ENCODE data around the gene ZNF121.
"Not testable (repeated sequence)": the region's sequence is repeated elsewhere in the genome, so short reads cannot be mapped to it uniquely, and the experiment has no call there.

The ZNF121 gene

GRCh38 chr19:9570255-9570654 lies 14.0 kb downstream of the ZNF121 start:
- CTCF ChIA-PET: no interaction called here
- POLR2A ChIA-PET: no interaction called here
- no peak for DNase-seq (ENCODE audit: extremely low spot score)
- TF ChIP-seq PKNOX1 (IDR thresholded peaks at IDR 0.05) (no peak), CTBP1 (IDR thresholded peaks at IDR 0.05; ENCODE audit: borderline replicate concordance) (no peak), L3MBTL2 (conservative IDR thresholded peaks at IDR 0.05) (no peak), FOXM1 (IDR thresholded peaks at IDR 0.05; ENCODE audit: borderline replicate concordance) (no peak), SP1 (IDR thresholded peaks at IDR 0.05) (no peak), LEF1 (IDR thresholded peaks at IDR 0.05; ENCODE audit: borderline replicate concordance) (no peak)

GRCh38 chr19:9566729-9567128 lies 17.6 kb downstream of the ZNF121 start:
- TF ChIP-seq FOXM1 (IDR thresholded peaks at IDR 0.05; ENCODE audit: borderline replicate concordance) (no peak), ARNT (IDR thresholded peaks at IDR 0.05) (no peak), ELF4 (IDR thresholded peaks at IDR 0.05) (no peak), BHLHE40 (IDR thresholded peaks at IDR 0.05; ENCODE audit: borderline replicate concordance) (no peak), SUZ12 (IDR thresholded peaks at IDR 0.05) (no peak), FOXK2 (IDR thresholded peaks at IDR 0.05) (no peak), TARDBP (IDR thresholded peaks at IDR 0.05) (no peak), CTBP1 (IDR thresholded peaks at IDR 0.05; ENCODE audit: borderline replicate concordance) (no peak), PKNOX1 (IDR thresholded peaks at IDR 0.05) (no peak), SP1 (IDR thresholded peaks at IDR 0.05) (no peak)
- DNase-seq (ENCODE audit: extremely low spot score): peak; percentile 6
- ChIA-PET CTCF (no interaction called here), POLR2A (no interaction called here)

- DNase-seq (ENCODE audit: extremely low spot score): no peak
- ChIA-PET CTCF (no interaction called here), POLR2A (no interaction called here)
- TF ChIP-seq FOXM1 (IDR thresholded peaks at IDR 0.05; ENCODE audit: borderline replicate concordance) (no peak), NFRKB (IDR thresholded peaks at IDR 0.05) (no peak), TARDBP (IDR thresholded peaks at IDR 0.05) (no peak), L3MBTL2 (conservative IDR thresholded peaks at IDR 0.05) (no peak), ARNT (IDR thresholded peaks at IDR 0.05) (no peak), ELF4 (IDR thresholded peaks at IDR 0.05) (no peak), FOXA1 (IDR thresholded peaks at IDR 0.05) (no peak), SP1 (IDR thresholded peaks at IDR 0.05) (no peak), ZNF384 (IDR thresholded peaks at IDR 0.05) (no peak), LEF1 (IDR thresholded peaks at IDR 0.05; ENCODE audit: borderline replicate concordance) (no peak), BHLHE40 (IDR thresholded peaks at IDR 0.05; ENCODE audit: borderline replicate concordance) (no peak), FOXK2 (IDR thresholded peaks at IDR 0.05) (no peak), HDGF (IDR thresholded peaks at IDR 0.05; ENCODE audit: borderline replicate concordance) (no peak), CTBP1 (IDR thresholded peaks at IDR 0.05; ENCODE audit: borderline replicate concordance) (no peak), PKNOX1 (IDR thresholded peaks at IDR 0.05) (no peak), SUZ12 (IDR thresholded peaks at IDR 0.05) (no peak)
These were observed 18.2 kb downstream of the ZNF121 start for GRCh38 chr19:9565900-9566705.

GRCh38 chr19:9552536-9553274 lies 31.6 kb downstream of the ZNF121 start:
- TF ChIP-seq BHLHE40 (IDR thresholded peaks at IDR 0.05; ENCODE audit: borderline replicate concordance) (no peak), CTBP1 (IDR thresholded peaks at IDR 0.05; ENCODE audit: borderline replicate concordance) (no peak), SUZ12 (IDR thresholded peaks at IDR 0.05) (no peak), LEF1 (IDR thresholded peaks at IDR 0.05; ENCODE audit: borderline replicate concordance) (no peak), TARDBP (IDR thresholded peaks at IDR 0.05) (no peak), ZNF384 (IDR thresholded peaks at IDR 0.05) (no peak), PKNOX1 (IDR thresholded peaks at IDR 0.05) (no peak), SP1 (IDR thresholded peaks at IDR 0.05) (no peak), ELF4 (IDR thresholded peaks at IDR 0.05) (no peak), L3MBTL2 (conservative IDR thresholded peaks at IDR 0.05) (no peak), HDGF (IDR thresholded peaks at IDR 0.05; ENCODE audit: borderline replicate concordance) (no peak), FOXM1 (IDR thresholded peaks at IDR 0.05; ENCODE audit: borderline replicate concordance) (no peak), FOXK2 (IDR thresholded peaks at IDR 0.05) (no peak), ARNT (IDR thresholded peaks at IDR 0.05) (no peak), NFRKB (IDR thresholded peaks at IDR 0.05) (no peak), FOXA1 (IDR thresholded peaks at IDR 0.05) (no peak)
- ChIA-PET CTCF (no interaction called here), POLR2A (no interaction called here)
- no peak for DNase-seq (ENCODE audit: extremely low spot score)

- TF ChIP-seq FOXA1 (IDR thresholded peaks at IDR 0.05) (no peak), SUZ12 (IDR thresholded peaks at IDR 0.05) (no peak), NFRKB (IDR thresholded peaks at IDR 0.05) (no peak), ARNT (IDR thresholded peaks at IDR 0.05) (no peak), CTBP1 (IDR thresholded peaks at IDR 0.05; ENCODE audit: borderline replicate concordance) (no peak), PKNOX1 (IDR thresholded peaks at IDR 0.05) (no peak), FOXM1 (IDR thresholded peaks at IDR 0.05; ENCODE audit: borderline replicate concordance) (no peak), FOXK2 (IDR thresholded peaks at IDR 0.05) (no peak)
- ChIA-PET POLR2A (no interaction called here), CTCF (no interaction called here)
- DNase-seq (ENCODE audit: extremely low spot score): no peak
These were observed 36.4 kb downstream of the ZNF121 start for GRCh38 chr19:9547870-9548269.

GRCh38 chr19:9541281-9541680 lies 43.0 kb downstream of the ZNF121 start:
- CTCF ChIA-PET; POLR2A ChIA-PET; DNase-seq (ENCODE audit: extremely low spot score): not testable (repeated sequence)

- DNase-seq (ENCODE audit: extremely low spot score); POLR2A ChIA-PET; CTCF ChIA-PET: not testable (repeated sequence)
These were observed 44.4 kb downstream of the ZNF121 start for GRCh38 chr19:9539921-9540320.

GRCh38 chr19:9539201-9539600 lies 45.1 kb downstream of the ZNF121 start:
- POLR2A ChIA-PET, CTCF ChIA-PET: not testable (repeated sequence)

More at GRCh38 chr19:9539201-9539600, 45.1 kb downstream of the ZNF121 start:
- not testable (repeated sequence) for DNase-seq (ENCODE audit: extremely low spot score)
